ENCODE measurements around the gene SAMD11. TPM values are rescaled to one million over a fixed set of nuclear protein-coding genes. Genes with fewer than 3 reads are reported as not detected.

The SAMD11 gene
- total RNA-seq, 1 donor: not detected

DNA sequence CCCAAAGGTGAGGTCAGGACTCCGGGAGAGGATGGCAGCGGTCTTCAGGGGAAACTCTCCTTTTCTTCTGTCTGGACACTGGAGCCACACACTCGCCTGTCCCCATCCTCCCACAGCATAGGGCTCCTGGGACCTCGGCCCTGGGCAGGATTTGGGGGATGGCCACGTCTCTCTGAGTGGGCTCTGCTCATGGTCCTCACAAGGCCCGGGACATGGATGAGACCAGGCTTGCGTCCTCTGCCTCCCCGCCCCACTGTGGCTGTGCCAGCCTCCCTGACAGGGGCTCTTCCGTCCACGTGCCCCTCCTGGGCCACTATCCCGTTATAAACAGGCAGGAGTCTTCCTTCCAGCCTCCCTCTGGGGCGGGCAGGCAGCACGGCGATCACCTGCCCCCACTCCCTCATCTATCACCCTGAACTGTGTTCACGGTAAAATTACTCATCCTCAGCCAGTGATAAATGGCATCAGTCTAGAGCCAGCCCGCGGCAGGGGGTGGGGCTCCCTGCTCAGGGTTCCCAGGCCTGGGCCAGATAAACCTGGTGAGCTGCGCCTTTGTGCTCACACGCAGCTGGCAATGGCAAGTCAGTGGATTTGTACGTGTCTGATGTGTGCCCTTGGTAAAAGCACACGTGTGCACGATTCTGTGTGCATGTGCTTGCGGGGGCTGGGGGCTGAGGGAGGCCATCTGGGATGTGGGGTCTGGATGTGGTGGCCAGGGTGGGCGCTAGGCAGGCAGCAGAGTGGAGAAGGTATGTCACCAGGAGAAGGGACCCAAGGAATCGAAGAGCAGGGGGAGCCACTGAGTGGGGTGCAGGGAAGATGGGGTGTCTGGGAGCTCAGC, 12.6 kb upstream of the SAMD11 start:
- Histone ChIP-seq H3K9me3 (ENCODE audit: low read depth, low read length) (no peaks in the 10 kb centered on the region), H3K27me3 (ENCODE audit: insufficient read depth, low read length) (no peaks in the 10 kb centered on the region), H3K4me3 (ENCODE audit: low read length) (no peak overlapping the region), H3K4me1 (ENCODE audit: insufficient read depth, low read length) (peaks cover 10% of the 10 kb centered on the region)

DNA sequence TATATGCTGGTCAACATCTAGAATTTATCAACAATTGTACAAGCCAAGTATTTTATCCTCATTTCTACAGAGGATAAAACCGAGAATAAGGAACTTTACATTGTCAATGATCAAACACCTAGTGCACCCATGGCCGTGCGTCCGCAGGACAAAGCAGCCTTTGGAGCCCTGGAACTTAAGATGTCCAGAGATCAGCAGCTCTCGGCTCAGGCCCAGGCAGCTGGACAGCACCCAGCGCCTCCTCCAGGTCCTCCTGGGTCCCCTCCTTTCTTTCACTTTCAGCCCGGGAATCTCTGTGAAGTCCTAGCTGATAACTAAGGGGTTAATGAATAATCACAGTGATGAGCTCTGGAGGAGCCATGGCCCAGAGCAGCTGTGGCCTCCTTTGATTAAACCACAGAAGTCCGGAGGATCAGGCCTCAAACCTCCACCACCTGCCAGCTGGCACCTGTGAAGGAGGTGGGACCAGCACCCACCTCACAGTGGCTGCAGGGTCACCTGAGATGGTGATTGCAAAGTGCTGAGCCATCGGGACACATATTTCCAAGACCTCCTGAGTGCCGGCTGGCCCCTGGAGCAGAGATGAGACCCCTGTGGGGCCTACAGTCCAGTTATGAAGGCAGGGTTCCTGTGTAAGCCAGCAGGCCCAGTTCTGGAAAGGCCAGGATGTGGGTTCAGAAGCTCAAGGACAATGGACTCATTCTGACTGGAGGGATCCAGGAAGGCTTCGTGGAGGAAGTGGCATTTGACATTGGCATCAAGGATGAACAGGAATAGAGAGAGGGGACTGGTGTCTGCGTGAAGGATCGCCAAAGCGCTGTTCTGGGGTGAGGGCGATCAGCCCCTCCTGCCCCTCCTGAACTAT, 11.6 kb upstream of the SAMD11 start:
- Histone ChIP-seq H3K27me3 (ENCODE audit: insufficient read depth, low read length) (no peaks in the 10 kb centered on the region), H3K4me1 (ENCODE audit: insufficient read depth, low read length) (peaks cover under 1% of the 10 kb centered on the region), H3K4me3 (ENCODE audit: low read length) (no peak overlapping the region), H3K9me3 (ENCODE audit: low read depth, low read length) (no peaks in the 10 kb centered on the region)

DNA sequence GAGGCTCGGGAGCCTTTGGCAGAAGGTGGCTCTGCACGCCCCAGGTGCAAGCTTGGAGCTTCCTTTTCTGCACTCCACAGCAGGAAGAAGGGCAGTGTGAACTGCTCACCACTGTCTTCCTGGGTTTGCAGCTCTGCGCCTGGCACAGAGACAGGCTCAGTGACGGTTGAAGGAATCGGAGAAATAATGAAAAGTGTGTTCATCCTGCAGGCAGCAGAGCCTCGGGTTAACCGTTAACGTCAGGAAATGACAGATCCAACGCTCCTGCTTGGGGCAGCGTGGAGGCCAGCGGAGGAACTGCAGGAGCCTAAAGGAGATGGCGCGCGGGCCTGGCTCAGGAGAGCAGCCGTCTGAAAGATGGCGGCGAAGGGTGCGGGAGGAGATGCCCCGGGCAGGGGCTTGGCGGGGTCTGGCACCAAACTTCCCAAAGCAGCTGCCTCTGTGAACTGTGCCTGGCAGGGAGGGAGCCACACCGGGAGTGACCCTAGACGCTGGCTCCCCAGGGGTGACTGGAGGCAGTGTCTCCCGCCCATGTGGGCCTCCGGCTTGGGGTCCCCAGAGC, 10.9 kb upstream of the SAMD11 start:
- no peaks in the 10 kb centered on the region for H3K27me3 ChIP-seq (ENCODE audit: insufficient read depth, low read length)
- H3K9me3 ChIP-seq (ENCODE audit: low read depth, low read length): no peaks in the 10 kb centered on the region
- no peak overlapping the region for H3K4me3 ChIP-seq (ENCODE audit: low read length)

DNA sequence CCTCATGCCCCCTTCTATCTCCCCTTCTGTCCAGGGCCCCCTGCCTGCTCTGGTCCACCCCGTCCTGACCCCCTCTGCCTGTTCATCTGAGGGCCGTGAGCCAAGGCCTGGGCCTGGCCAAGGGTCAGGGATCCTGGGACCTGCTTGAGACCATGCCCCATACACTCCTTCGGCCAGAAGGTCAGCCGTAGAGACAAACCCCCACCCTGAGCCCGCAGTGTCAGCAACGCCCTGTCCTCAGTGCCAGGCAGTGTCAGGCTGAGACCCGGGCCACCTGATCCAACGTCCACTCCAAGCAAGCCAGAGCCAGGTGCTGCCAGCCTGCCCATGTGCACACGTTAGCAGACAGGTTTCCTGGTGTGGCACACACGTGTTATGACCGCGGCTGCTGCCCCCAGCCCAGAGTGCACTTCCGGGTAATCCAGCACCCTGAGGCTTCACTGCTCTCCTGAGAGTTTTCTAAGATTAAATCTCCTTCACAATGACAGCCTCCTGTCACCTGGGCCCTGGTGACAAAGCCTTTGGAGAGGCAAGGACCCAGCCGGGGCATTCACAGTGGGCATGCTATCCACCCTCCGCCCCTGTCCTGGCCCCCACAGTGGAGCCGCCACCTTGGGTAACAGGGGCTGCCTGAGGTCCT, 10.1 kb upstream of the SAMD11 start:
- Histone ChIP-seq H3K4me1 (ENCODE audit: insufficient read depth, low read length) (no peaks in the 10 kb centered on the region), H3K9me3 (ENCODE audit: low read depth, low read length) (no peaks in the 10 kb centered on the region), H3K27me3 (ENCODE audit: insufficient read depth, low read length) (no peaks in the 10 kb centered on the region), H3K4me3 (ENCODE audit: low read length) (no peak overlapping the region)

More for the DNA sequence above, 10.9 kb upstream of the SAMD11 start:
- H3K4me1 ChIP-seq (ENCODE audit: insufficient read depth, low read length): no peaks in the 10 kb centered on the region

DNA sequence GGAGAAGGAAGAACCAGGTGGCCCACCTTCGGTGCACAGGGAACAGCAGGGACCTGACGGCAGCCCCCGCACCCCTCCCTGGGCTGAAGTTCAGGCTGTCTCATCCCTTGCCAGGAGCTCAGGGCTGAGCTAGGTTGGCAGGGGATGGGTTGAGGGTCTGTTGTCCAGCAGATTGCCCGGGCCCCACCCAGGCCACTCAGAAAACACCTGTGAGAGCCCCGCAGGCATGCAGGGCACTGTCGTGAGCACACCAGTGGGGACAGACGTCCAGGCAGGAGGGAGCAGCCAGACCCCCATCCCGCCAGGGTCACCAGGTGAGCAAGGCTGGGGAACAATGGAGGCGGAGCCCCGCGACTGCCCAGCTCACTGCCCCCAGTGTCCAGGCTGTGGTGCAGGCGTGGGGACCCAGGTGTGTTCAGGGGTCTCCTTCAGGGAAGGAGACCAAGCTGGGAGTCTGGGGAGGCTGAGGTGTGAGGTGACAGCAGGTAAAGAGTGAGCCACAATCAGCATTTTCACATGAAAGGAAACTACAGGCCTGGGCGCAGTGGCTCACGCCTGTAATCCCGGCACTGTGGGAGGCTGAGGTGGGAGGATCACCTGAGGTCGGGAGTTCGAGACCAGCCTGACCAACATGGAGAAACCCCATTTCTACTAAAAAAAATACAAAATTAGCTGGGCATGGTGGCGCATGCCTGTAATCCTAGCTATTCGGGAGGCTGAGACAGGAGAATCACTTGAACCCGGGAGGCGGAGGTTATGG, 9.4 kb upstream of the SAMD11 start:
- H3K4me1 ChIP-seq (ENCODE audit: insufficient read depth, low read length): no peaks in the 10 kb centered on the region
- H3K27me3 ChIP-seq (ENCODE audit: insufficient read depth, low read length): no peaks in the 10 kb centered on the region
- no peaks in the 10 kb centered on the region for H3K9me3 ChIP-seq (ENCODE audit: low read depth, low read length)
- H3K4me3 ChIP-seq (ENCODE audit: low read length): no peak overlapping the region

DNA sequence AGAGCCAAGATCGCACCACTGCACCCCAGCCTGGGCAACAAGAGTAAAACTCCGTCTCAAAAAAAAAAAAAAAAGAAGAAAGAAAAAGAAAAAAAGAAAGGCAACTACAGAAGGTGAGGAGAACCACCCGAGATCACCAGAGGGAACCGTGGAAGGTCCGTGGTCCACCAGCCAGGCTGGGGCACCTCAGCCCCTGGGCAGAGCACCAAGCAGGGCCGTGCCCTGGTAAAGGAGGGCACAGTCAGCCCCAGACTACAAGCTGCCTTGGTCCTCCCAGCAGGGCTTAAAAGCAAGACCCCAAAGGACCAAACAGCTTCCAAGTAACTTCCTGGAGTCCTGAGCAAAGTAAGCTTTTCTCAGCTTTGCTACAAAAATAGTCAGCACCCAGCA, 8.8 kb upstream of the SAMD11 start:
- no peak overlapping the region for H3K4me3 ChIP-seq (ENCODE audit: low read length)
- H3K9me3 ChIP-seq (ENCODE audit: low read depth, low read length): no peaks in the 10 kb centered on the region
- no peaks in the 10 kb centered on the region for H3K27me3 ChIP-seq (ENCODE audit: insufficient read depth, low read length)
- no peaks in the 10 kb centered on the region for H3K4me1 ChIP-seq (ENCODE audit: insufficient read depth, low read length)

DNA sequence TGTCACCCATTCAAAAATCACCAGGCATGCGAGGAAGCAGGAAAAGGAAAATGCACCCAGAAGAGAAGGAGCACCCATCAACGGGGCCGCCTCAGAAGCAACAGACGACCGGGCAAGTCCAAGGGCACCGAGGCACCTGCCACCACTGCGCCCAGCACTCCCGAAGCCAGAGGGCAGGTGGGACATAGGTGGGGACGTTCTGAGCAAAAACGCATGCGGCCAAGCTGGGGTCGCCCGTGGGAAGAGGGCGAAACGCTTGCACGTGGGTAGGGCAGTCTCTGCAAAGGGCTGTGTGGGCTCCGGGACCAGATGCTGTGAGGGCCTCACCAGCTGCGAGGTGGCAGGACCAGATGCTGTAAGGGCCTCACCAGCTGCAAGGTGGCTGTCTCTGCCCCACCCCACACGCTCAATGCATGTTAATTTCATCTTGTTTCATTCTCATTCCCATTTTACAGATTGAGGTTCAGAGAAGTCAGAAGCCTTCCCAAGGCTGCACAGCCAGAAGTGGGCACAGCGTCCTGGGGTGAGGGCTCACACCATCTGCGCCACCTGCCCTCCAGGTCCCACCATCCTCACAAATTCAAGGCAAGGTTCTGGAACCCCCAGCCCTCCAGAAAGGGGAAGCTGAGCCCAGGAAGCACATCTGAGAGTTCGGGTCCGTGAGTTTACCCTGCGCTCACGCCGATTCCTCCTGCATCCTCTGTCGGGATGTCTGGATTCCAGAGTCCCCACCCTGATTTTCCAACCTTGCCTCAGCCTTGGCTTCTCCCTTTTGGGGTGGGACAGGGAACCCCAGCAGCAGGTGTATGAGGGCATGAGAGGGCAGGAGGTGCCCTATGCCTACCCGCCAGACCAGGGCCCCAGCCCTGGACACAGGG, 8.2 kb upstream of the SAMD11 start:
- Histone ChIP-seq H3K4me1 (ENCODE audit: insufficient read depth, low read length) (peaks cover 1% of the 10 kb centered on the region), H3K4me3 (ENCODE audit: low read length) (no peak overlapping the region), H3K9me3 (ENCODE audit: low read depth, low read length) (no peaks in the 10 kb centered on the region), H3K27me3 (ENCODE audit: insufficient read depth, low read length) (peaks cover 6% of the 10 kb centered on the region)

DNA sequence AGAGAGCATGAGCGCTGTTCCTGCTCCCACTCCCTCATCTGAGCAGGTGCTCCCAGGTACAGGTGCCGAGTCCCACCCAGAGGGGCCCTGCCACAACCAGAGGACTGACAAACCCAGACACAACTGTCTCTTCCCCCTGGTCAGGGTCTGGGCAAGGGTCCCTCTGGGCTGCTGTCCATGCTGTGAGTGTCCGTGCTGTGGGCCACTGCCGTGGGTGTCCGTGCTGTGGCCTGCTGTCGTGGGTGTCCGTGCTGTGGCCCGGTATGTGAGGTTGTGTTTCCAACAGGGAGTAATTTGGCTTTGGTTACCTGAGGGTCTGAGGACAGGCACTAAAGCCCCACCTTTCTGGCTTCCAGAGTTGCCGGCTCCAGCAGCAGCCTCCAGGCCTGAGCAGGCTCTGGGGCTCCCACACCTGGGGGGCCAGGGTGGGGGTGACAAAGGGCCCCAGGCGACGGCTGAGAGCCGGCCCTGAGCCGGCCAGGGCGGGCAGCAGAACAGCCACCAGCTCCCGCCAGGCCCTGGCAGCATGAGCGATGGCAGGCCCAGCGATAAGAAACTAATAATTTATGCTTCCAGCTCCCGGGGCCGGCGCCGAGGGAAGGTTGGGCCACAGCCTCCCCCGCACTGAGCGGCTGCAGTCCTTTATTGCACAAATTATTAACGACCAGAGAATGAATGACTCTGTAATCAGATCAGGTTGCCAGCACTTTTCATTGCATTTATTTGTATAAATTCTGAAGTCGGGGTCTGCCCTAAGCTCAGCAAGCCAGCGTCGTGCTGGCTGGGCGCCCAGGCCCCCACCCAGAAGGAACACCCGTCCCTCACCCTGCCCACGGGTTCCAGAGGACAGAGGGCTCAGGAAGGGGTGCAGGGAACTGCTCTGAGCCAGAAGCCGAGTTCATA, 7.3 kb upstream of the SAMD11 start:
- peaks cover 12% of the 10 kb centered on the region for H3K27me3 ChIP-seq (ENCODE audit: insufficient read depth, low read length)
- peaks cover 9% of the 10 kb centered on the region for H3K4me1 ChIP-seq (ENCODE audit: insufficient read depth, low read length)
- no peak overlapping the region for H3K4me3 ChIP-seq (ENCODE audit: low read length)
- no peaks in the 10 kb centered on the region for H3K9me3 ChIP-seq (ENCODE audit: low read depth, low read length)

DNA sequence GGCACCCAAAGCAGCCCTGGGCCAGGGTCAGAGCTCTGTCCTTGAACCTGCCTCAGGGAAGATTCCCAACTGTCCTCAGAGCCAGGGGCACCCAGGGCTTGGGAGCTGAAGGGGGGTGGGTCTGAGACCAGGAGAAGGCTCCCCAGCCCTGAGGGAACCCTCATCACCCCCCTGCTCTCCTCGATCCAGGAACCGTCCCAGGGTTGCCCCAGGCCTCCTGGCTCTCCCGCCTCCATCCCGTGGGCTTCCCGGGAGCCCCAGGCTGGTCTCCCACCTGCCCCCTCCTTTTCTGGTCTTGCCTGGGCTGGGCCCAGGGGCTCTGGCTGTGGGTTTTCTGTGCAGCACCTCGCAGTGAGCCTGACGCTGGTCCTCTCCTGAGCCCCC, 6.7 kb upstream of the SAMD11 start:
- H3K4me1 ChIP-seq (ENCODE audit: insufficient read depth, low read length): peaks cover 9% of the 10 kb centered on the region
- no peaks in the 10 kb centered on the region for H3K9me3 ChIP-seq (ENCODE audit: low read depth, low read length)
- peaks cover 18% of the 10 kb centered on the region for H3K27me3 ChIP-seq (ENCODE audit: insufficient read depth, low read length)
- H3K4me3 ChIP-seq (ENCODE audit: low read length): no peak overlapping the region

DNA sequence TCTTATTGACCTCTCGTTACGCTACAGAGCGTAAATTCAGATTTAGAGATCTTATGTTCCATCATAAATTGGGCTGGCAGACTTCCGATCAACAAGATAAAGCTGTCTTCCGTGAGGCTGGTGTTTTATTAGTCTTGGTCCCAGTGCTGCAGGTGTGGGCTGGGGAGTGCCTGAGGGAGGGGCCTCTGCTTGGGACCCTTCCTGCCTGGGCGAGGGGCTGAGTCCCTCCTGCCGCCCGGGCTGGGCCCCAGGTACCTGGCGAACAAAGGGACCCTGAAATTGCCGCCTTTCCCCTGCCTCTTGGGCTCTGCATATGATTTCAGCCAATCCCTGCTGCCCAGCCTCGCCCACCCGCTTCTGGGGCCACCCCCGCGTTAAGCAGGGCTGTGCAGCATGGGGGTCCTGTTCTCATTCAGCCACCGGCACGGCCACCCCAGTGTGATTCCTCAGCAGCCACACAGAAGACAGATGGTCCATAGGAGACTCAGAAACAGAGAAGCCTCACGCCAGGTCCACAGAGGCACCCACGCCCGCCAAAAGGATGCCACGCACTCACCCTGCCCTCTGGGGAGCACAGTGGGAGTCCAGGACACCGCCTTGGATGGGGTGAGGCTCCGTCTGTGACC, 6.1 kb upstream of the SAMD11 start:
- Histone ChIP-seq H3K4me3 (ENCODE audit: low read length) (no peak overlapping the region), H3K9me3 (ENCODE audit: low read depth, low read length) (no peaks in the 10 kb centered on the region), H3K27me3 (ENCODE audit: insufficient read depth, low read length) (peaks cover 23% of the 10 kb centered on the region), H3K4me1 (ENCODE audit: insufficient read depth, low read length) (peaks cover 9% of the 10 kb centered on the region)

DNA sequence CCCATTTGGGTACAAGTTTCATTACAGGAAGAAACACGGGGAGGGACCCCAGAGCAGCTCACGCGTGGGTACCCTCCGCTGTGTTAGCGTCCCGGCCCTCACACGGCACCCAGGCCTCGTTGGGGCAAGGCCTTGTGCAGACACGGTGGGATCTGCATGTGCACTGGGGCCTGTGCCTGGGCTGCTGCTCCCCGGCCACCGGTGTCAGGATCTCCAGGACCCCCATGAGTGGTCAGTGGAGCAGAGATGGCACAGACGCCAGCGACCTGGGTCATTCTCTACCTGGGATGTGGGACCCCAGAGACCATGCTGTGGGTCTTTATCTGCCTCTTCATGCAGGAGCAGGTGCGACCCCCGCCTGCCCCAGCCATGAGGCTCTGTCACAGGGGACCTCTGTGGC, 5.4 kb upstream of the SAMD11 start:
- Histone ChIP-seq H3K4me1 (ENCODE audit: insufficient read depth, low read length) (peaks cover 14% of the 10 kb centered on the region), H3K27me3 (ENCODE audit: insufficient read depth, low read length) (peaks cover 30% of the 10 kb centered on the region), H3K9me3 (ENCODE audit: low read depth, low read length) (no peaks in the 10 kb centered on the region), H3K4me3 (ENCODE audit: low read length) (no peak overlapping the region)

DNA sequence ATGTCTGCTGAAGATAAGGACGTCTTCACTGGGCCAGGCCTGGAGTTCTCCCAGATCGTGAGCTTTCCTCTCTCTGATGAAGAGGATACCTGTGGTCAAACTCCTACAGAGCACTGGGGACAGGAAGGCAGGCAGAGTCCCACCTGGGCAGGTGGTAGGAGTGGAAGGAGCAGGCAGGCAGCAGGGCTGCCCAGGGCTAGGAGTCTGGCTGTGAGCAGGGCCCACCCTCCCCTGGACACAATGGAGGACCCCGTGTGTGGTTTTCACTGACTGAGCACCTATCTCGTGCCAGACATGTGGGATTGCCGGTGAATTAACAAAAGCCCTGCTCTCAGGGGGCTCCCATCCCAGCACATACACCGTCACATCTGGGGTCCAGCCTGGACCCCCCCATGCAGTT, 4.9 kb upstream of the SAMD11 start:
- H3K4me1 ChIP-seq (ENCODE audit: insufficient read depth, low read length): peaks cover 17% of the 10 kb centered on the region
- H3K9me3 ChIP-seq (ENCODE audit: low read depth, low read length): no peaks in the 10 kb centered on the region
- H3K27me3 ChIP-seq (ENCODE audit: insufficient read depth, low read length): peaks cover 32% of the 10 kb centered on the region
- no peak overlapping the region for H3K4me3 ChIP-seq (ENCODE audit: low read length)
